H9 (cell line): ENCODE measurements around the gene RBM7. TPM values are rescaled to one million over a fixed set of nuclear protein-coding genes. Genes with fewer than 3 reads are reported as not detected.

Source experiments
- DNase-seq: peaks from one replicate; pipeline ENCODE4 v3.0.0-alpha.2; 2017
- H2AFZ ChIP-seq: one replicate; pipeline ENCODE4 v1.6.1; 2013; ENCODE audit warnings: mild to moderate bottlenecking, low read length, control low read depth, moderate library complexity
- H2AK5ac ChIP-seq: 2 replicates; pipeline ENCODE4 v1.6.1; 2013; ENCODE audit warnings: low read length, control low read depth, mixed read lengths; ENCODE audit not compliant: insufficient read length
- H2BK120ac ChIP-seq: one replicate; pipeline ENCODE4 v1.6.1; 2013; ENCODE audit warnings: low read depth, mild to moderate bottlenecking, low read length, control low read depth, inconsistent platforms; ENCODE audit not compliant: poor library complexity, severe bottlenecking
- H2BK12ac ChIP-seq: 2 replicates; pipeline ENCODE4 v1.6.1; 2013; ENCODE audit warnings: low read length, control low read depth, mixed read lengths, low read depth; ENCODE audit not compliant: insufficient read length
- H2BK15ac ChIP-seq: 2 replicates; pipeline ENCODE4 v1.6.1; 2013; ENCODE audit warnings: low read depth, low read length, control low read depth
- H2BK20ac ChIP-seq: one replicate; pipeline ENCODE4 v1.6.1; 2013; ENCODE audit warnings: low read depth, mild to moderate bottlenecking, low read length, control low read depth, inconsistent platforms; ENCODE audit not compliant: poor library complexity, severe bottlenecking
- H2BK5ac ChIP-seq: 2 replicates; pipeline ENCODE4 v1.6.1; 2013; ENCODE audit warnings: low read length, control low read depth, mixed read lengths; ENCODE audit not compliant: insufficient read length
- H3K14ac ChIP-seq: 2 replicates; pipeline ENCODE4 v1.6.1; 2013; ENCODE audit warnings: low read length, control low read depth; ENCODE audit not compliant: insufficient read depth
- H3K18ac ChIP-seq: 2 replicates; pipeline ENCODE4 v1.6.1; 2013; ENCODE audit warnings: low read depth, mild to moderate bottlenecking, mixed read lengths, low read length, control low read depth; ENCODE audit not compliant: insufficient read length
- H3K23ac ChIP-seq: 2 replicates; pipeline ENCODE4 v1.6.1; 2013; ENCODE audit warnings: low read length, control low read depth, mixed read lengths, low read depth; ENCODE audit not compliant: insufficient read length
- H3K23me2 ChIP-seq: 2 replicates; pipeline ENCODE4 v1.6.1; 2013; ENCODE audit warnings: low read depth, mild to moderate bottlenecking, mixed read lengths, low read length, control low read depth; ENCODE audit not compliant: insufficient read length, poor library complexity, severe bottlenecking
- H3K27ac ChIP-seq: 2 replicates; pipeline ENCODE4 v1.5.1; 2013; ENCODE audit warnings: low read length, control low read depth, mixed read lengths, low read depth; ENCODE audit not compliant: insufficient read length
- H3K27me3 ChIP-seq: 2 replicates; pipeline ENCODE4 v1.6.1; 2013; ENCODE audit warnings: low read length, control low read depth, inconsistent platforms; ENCODE audit not compliant: insufficient read depth
- H3K4ac ChIP-seq: 2 replicates; pipeline ENCODE4 v1.6.1; 2013; ENCODE audit warnings: low read depth, mild to moderate bottlenecking, control low read depth, inconsistent platforms, low read length, moderate library complexity
- H3K4me1 ChIP-seq: 2 replicates; pipeline ENCODE4 v1.6.1; 2013; ENCODE audit warnings: low read length, control low read depth, inconsistent platforms; ENCODE audit not compliant: insufficient read depth
- H3K4me2 ChIP-seq: 2 replicates; pipeline ENCODE4 v1.6.1; 2013; ENCODE audit warnings: low read length, control low read depth, mixed read lengths; ENCODE audit not compliant: insufficient read length, insufficient read depth
- H3K56ac ChIP-seq: 2 replicates; pipeline ENCODE4 v1.6.1; 2013; ENCODE audit warnings: low read depth, mild to moderate bottlenecking, mixed read lengths, low read length, control low read depth; ENCODE audit not compliant: insufficient read length
- H3K79me1 ChIP-seq: 2 replicates; pipeline ENCODE4 v1.6.1; 2013; ENCODE audit warnings: low read depth, mild to moderate bottlenecking, moderate library complexity, low read length, control low read depth, inconsistent platforms; ENCODE audit not compliant: insufficient read depth, poor library complexity, severe bottlenecking
- H3K79me2 ChIP-seq: 2 replicates; pipeline ENCODE4 v1.6.1; 2013; ENCODE audit warnings: low read length, control low read depth, inconsistent platforms; ENCODE audit not compliant: insufficient read depth
- H3K9ac ChIP-seq: 2 replicates; pipeline ENCODE4 v1.6.1; 2013; ENCODE audit warnings: low read length, control low read depth, mixed read lengths; ENCODE audit not compliant: insufficient read length; ENCODE audit errors: extremely low read depth
- H3K9me3 ChIP-seq: one replicate; pipeline ENCODE4 v1.6.1; 2013; ENCODE audit warnings: low read depth, low read length, inconsistent platforms; ENCODE audit not compliant: control insufficient read depth
- H3T11ph ChIP-seq: one replicate; pipeline ENCODE4 v1.6.1; 2013; ENCODE audit warnings: mild to moderate bottlenecking, low read length, control low read depth, inconsistent platforms
- H4K20me1 ChIP-seq: one replicate; pipeline ENCODE4 v1.6.1; 2013; ENCODE audit not compliant: control insufficient read depth, insufficient read length, insufficient read depth
- H4K5ac ChIP-seq: 2 replicates; pipeline ENCODE4 v1.6.1; 2013; ENCODE audit warnings: low read depth, mild to moderate bottlenecking, mixed read lengths, low read length, control low read depth; ENCODE audit not compliant: insufficient read length
- H4K8ac ChIP-seq: replicated peaks from 2 replicates; pipeline ENCODE4 v1.6.1; 2013; ENCODE audit warnings: low read length, control low read depth, mixed read lengths, low read depth; ENCODE audit not compliant: insufficient read length
- H4K91ac ChIP-seq: 2 replicates; pipeline ENCODE4 v1.6.1; 2013; ENCODE audit warnings: low read depth, mild to moderate bottlenecking, moderate library complexity, mixed read lengths, low read length, control low read depth; ENCODE audit not compliant: insufficient read length
- H3K27ac Mint-ChIP-seq, 3 experiments: 2 replicates in 2 of 3; 3 replicates in 1 of 3; pipeline ENCODE4 v1.8.0; 2020 to 2021; ENCODE audit warnings: mixed read lengths in 3 of 3, mild to moderate bottlenecking in 1 of 3, moderate library complexity in 1 of 3
- H3K27me3 Mint-ChIP-seq: 2 replicates; pipeline ENCODE4 v1.8.0; 2021; ENCODE audit warnings: low read depth, mild to moderate bottlenecking, moderate library complexity, mixed read lengths
- H3K36me3 Mint-ChIP-seq, 3 experiments: 2 replicates in 2 of 3; 3 replicates in 1 of 3; pipeline ENCODE4 v1.8.0; 2020 to 2021; ENCODE audit warnings: low read depth in 3 of 3, mixed read lengths in 3 of 3; ENCODE audit not compliant: insufficient read depth in 1 of 3
- H3K4me1 Mint-ChIP-seq, 2 experiments: 2 replicates each; pipeline ENCODE4 v1.8.0; 2020; ENCODE audit warnings: mixed read lengths in 2 of 2
- H3K4me3 Mint-ChIP-seq, 2 experiments: 2 replicates in 1 of 2; 3 replicates in 1 of 2; pipeline ENCODE4 v1.8.0; 2020 to 2021; ENCODE audit warnings: mild to moderate bottlenecking in 2 of 2, mixed read lengths in 2 of 2, moderate library complexity in 1 of 2
- H3K9me3 Mint-ChIP-seq, 2 experiments: 2 replicates in 1 of 2; 3 replicates in 1 of 2; pipeline ENCODE4 v1.8.0; 2020; ENCODE audit warnings: mild to moderate bottlenecking in 2 of 2, mixed read lengths in 2 of 2, moderate library complexity in 1 of 2
- WGBS: extraction: QIAGEN DNeasy Blood & Tissue Kit; methylation state at CpG from one replicate; pipeline ENCODE4 v1.1.7; 2013; ENCODE audit warnings: missing lambda C conversion rate, low lambda C conversion rate, mixed read lengths; ENCODE audit not compliant: insufficient read length; ENCODE audit errors: extremely low coverage; 5-methylcytosine and 5-hydroxymethylcytosine counted together
- total RNA-seq: library from RNA; stranded (reverse); gene quantifications from 2 replicates; pipeline ENCODE4 v1.2.1, GENCODE V29; 2021
- TF ChIP-seq, protein P1 (sequence below): fragments of 200-600 bp; sonication (generic); conservative IDR thresholded peaks from 3 replicates; pipeline ENCODE4 v1.8.0; 2021; ENCODE audit warnings: antibody characterized with exemption, mild to moderate bottlenecking

Gene RBM7
- total RNA-seq, 1 experiment from 2014 or later, result 56.4 TPM

GRCh38 chr11:114426280-114426679 is 25.8 kb downstream of the RBM7 start:
- Histone ChIP-seq H2BK120ac (no peak overlapping the region), H4K5ac (no peak overlapping the region), H2BK12ac (no peak overlapping the region), H3K4ac (no peak overlapping the region), H2AFZ (no peak overlapping the region), H2BK5ac (no peak overlapping the region), H3K18ac (no peak overlapping the region), H3K4me1 (no peaks in the 10 kb centered on the region; the same call in 1 of the 2 replicates), H3K9me3 (no peaks in the 10 kb centered on the region), H3T11ph (no peak overlapping the region), H4K91ac (no peak overlapping the region), H3K9ac (no peak overlapping the region), H4K20me1 (no peaks in the 10 kb centered on the region), H3K79me1 (no peaks in the 10 kb centered on the region), H3K23me2 (no peaks in the 10 kb centered on the region), H2AK5ac (no peak overlapping the region), H3K27me3 (no peaks in the 10 kb centered on the region), H3K27ac (no peak overlapping the region), H3K56ac (no peak overlapping the region), H4K8ac (no peak overlapping the region), H3K79me2 (no peaks in the 10 kb centered on the region), H3K14ac (no peak overlapping the region), H2BK20ac (no peak overlapping the region), H2BK15ac (no peak overlapping the region), H3K23ac (no peak overlapping the region), H3K4me2 (no peak overlapping the region)
- Mint-ChIP-seq H3K4me3 (no peak overlapping the region), H3K36me3 (peaks cover 0 to 4% (median 0%) of the 10 kb centered on the region in 3 experiments; a peak in 1 of 7 replicates), H3K27me3 (no peaks in the 10 kb centered on the region), H3K27ac (peak overlapping the region in 1 of 3 experiments; percentile 23; a peak in 1 of 7 replicates), H3K4me1 (peaks cover 10 to 13% of the 10 kb centered on the region in 2 experiments; a peak in 3 of 4 replicates), H3K9me3 (peaks cover 0 to 3% of the 10 kb centered on the region in 2 experiments; a peak in 3 of 5 replicates)
- WGBS, result no CpG with 5 or more reads among the region's 4 CpGs
- no peak for DNase-seq
- TF ChIP-seq, protein P1, sequence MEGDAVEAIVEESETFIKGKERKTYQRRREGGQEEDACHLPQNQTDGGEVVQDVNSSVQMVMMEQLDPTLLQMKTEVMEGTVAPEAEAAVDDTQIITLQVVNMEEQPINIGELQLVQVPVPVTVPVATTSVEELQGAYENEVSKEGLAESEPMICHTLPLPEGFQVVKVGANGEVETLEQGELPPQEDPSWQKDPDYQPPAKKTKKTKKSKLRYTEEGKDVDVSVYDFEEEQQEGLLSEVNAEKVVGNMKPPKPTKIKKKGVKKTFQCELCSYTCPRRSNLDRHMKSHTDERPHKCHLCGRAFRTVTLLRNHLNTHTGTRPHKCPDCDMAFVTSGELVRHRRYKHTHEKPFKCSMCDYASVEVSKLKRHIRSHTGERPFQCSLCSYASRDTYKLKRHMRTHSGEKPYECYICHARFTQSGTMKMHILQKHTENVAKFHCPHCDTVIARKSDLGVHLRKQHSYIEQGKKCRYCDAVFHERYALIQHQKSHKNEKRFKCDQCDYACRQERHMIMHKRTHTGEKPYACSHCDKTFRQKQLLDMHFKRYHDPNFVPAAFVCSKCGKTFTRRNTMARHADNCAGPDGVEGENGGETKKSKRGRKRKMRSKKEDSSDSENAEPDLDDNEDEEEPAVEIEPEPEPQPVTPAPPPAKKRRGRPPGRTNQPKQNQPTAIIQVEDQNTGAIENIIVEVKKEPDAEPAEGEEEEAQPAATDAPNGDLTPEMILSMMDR, result no peak
